ENCODE measurements around the gene SLC2A4.

- TF ChIP-seq CTCF (IDR thresholded peaks at IDR 0.05) (no peak), RFX5 (IDR thresholded peaks at IDR 0.05) (no peak), REST (IDR thresholded peaks at IDR 0.05) (no peak)
These were observed 27.0 kb upstream of the SLC2A4 start for GRCh38 chr17:7254511-7254910.
